Transverse colon (tissue), 4 donors: Measurements from ENCODE around the gene SMC4. TPM values are rescaled to one million over a fixed set of nuclear protein-coding genes. Genes with fewer than 3 reads are reported as not detected.

Experiments used
- DNase-seq: peaks from one replicate; pipeline ENCODE4 v3.0.0-alpha.2; 2019
- H3K27ac ChIP-seq, 4 donors: fragments of 200-600 bp; sonication (generic); 2 replicates each; pipeline ENCODE4 v1.5.1; 2016 to 2018; ENCODE audit warnings: inconsistent platforms in 4 of 4
- H3K27me3 ChIP-seq: fragments of 200-600 bp; sonication (generic); 2 replicates; pipeline ENCODE4 v1.5.1; 2017; ENCODE audit warnings: inconsistent platforms
- H3K36me3 ChIP-seq, 4 donors: fragments of 200-600 bp; sonication (generic); 2 replicates each; pipeline ENCODE4 v1.5.1; 2017 to 2019; ENCODE audit warnings: inconsistent platforms in 4 of 4
- H3K4me1 ChIP-seq, 4 donors: fragments of 200-600 bp; sonication (generic); 2 replicates each; pipeline ENCODE4 v1.5.1; 2017 to 2020; ENCODE audit warnings: inconsistent platforms in 4 of 4
- H3K4me3 ChIP-seq, 4 donors: fragments of 200-600 bp; sonication (generic); 1 replicate in 1 of 4; 2 replicates in 3 of 4; pipeline versions ENCODE4 v1.5.1 to v1.6.1; 2017 to 2019; ENCODE audit warnings: inconsistent platforms in 4 of 4
- H3K9me3 ChIP-seq, 2 donors: fragments of 200-600 bp; sonication (generic); 2 replicates each; pipeline ENCODE4 v1.5.1; 2017 to 2019; ENCODE audit warnings: inconsistent platforms in 2 of 2
- EP300 ChIP-seq: sonication (generic); formaldehyde crosslinking; IDR thresholded peaks from one replicate; pipeline ENCODE4 v1.6.1; 2017; ENCODE audit warnings: antibody characterized with exemption, low read depth
- POLR2A ChIP-seq: fragments of 450-650 bp; IDR thresholded peaks from one replicate; pipeline ENCODE4 v1.6.1; 2016; ENCODE audit warnings: antibody characterized with exemption, mild to moderate bottlenecking, moderate library complexity
- POLR2AphosphoS5 ChIP-seq, 3 donors: sonication (generic); formaldehyde crosslinking; IDR thresholded peaks; one replicate each; pipeline ENCODE4 v1.6.1; 2016; ENCODE audit warnings: antibody characterized with exemption in 3 of 3
- WGBS, 2 donors: methylation state at CpG; one replicate each; pipeline ENCODE4 v1.1.5; 2018; ENCODE audit warnings: low coverage in 1 of 2; 5-methylcytosine and 5-hydroxymethylcytosine counted together
- in situ Hi-C, 4 donors: fragments of 200-750 bp; cut with MboI; loops; one replicate each; pipeline versions ENCODE4 v1.15.0 to v1.15.1; 2017; ENCODE audit warnings: low sequenced_read_pairs in 3 of 4, low pct_ligation_motif_present in 1 of 4, low pct_unique_long_range_greater_than_20kb in 1 of 4
- intact Hi-C: fragments of 100-400 bp; cut with DNase I; formaldehyde crosslinking; loops from one replicate; pipeline ENCODE4 v1.15.1; 2023; ENCODE audit warnings: low total_unique reads
- total RNA-seq, 4 donors: library from RNA; depleted of rRNA; stranded (reverse); fragments of >200 nt; gene quantifications; one replicate each; pipeline ENCODE4 v1.1.0, GENCODE V29; 2016
- TF ChIP-seq, protein P1 (sequence below), 5 experiments: fragments of 200-600 bp in 3 of 5; fragments of 450-650 bp in 2 of 5; sonication (generic) in 3 of 5; IDR thresholded peaks; 1 replicate in 2 of 5; 2 replicates in 3 of 5; pipeline ENCODE4 v1.5.1; 2016 to 2017; ENCODE audit warnings: antibody characterized with exemption in 5 of 5, inconsistent platforms in 3 of 5, mild to moderate bottlenecking in 2 of 5, moderate library complexity in 1 of 5

The SMC4 gene
- total RNA-seq, 4 donors from 2014 or later, result 29.4 to 263 (median 57.9) TPM

DNA sequence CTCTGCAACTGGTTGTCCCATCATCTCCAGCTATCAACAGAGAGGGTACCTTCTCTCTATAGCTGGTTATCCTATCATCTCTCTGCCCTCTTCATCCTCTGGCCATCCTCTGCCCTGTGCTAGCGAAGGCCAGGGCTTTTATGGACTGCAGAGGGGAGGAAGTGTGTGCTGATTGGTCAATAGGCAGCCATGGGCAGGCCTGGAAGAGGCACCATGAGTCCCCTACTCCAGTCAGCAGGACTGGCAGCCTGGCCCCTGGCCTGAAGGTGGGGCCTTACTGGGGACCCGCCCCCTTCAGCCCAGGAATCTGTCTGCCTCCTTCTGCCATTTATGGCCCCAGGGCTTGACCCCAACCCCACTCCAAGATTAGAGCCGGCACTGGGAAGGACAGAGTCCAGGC, 60.6 kb downstream of the SMC4 start:
- intact Hi-C loops, result no loop called here
- WGBS, 2 donors, result 89% methylated on average over 3 of the region's 3 CpGs; no CpG with 5 or more reads in 1 of the 2 donors
- H3K36me3 ChIP-seq, result no peaks in the 10 kb centered on the region

DNA sequence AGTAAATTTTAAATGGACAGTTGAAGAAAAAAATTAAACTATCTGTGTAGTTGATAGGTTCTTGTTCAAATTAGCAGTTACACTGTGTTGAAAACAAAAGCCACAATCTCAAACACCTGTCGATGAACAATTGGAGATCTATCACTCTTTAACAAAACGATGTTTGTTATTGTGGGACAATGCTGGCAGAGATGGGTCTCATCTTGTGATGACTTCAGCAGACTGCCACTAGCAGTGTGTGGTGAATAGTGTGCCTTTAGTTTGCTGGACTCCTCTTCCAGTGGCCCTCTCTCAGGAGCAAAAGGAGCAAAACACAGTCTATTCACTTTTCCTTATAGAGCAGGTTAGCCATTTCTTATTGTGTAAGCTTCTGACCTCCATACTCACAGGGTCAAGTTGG, 64.9 kb downstream of the SMC4 start:
- H3K27me3 ChIP-seq, result no peaks in the 10 kb centered on the region
- H3K27ac ChIP-seq, result no peak overlapping the region
- intact Hi-C loops, result no loop called here
- TF ChIP-seq POLR2A (no peak), POLR2AphosphoS5 (IDR thresholded peaks at IDR 0.05) (no peak), EP300 (no peak)
- TF ChIP-seq, protein P1, sequence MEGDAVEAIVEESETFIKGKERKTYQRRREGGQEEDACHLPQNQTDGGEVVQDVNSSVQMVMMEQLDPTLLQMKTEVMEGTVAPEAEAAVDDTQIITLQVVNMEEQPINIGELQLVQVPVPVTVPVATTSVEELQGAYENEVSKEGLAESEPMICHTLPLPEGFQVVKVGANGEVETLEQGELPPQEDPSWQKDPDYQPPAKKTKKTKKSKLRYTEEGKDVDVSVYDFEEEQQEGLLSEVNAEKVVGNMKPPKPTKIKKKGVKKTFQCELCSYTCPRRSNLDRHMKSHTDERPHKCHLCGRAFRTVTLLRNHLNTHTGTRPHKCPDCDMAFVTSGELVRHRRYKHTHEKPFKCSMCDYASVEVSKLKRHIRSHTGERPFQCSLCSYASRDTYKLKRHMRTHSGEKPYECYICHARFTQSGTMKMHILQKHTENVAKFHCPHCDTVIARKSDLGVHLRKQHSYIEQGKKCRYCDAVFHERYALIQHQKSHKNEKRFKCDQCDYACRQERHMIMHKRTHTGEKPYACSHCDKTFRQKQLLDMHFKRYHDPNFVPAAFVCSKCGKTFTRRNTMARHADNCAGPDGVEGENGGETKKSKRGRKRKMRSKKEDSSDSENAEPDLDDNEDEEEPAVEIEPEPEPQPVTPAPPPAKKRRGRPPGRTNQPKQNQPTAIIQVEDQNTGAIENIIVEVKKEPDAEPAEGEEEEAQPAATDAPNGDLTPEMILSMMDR (IDR thresholded peaks at IDR 0.05), result no peak
- H3K9me3 ChIP-seq, result no peaks in the 10 kb centered on the region
- no peaks in the 10 kb centered on the region for H3K4me1 ChIP-seq
- H3K36me3 ChIP-seq, result no peaks in the 10 kb centered on the region
- WGBS, 2 donors, result 90 to 92% methylated on average over 2 of the region's 2 CpGs
- H3K4me3 ChIP-seq, result no peak overlapping the region
- DNase-seq, result no peak
- in situ Hi-C loops, result no loop called here

More for the DNA sequence above, 60.6 kb downstream of the SMC4 start:
- no peaks in the 10 kb centered on the region for H3K9me3 ChIP-seq
- H3K4me1 ChIP-seq, result no peaks in the 10 kb centered on the region
- no peak for DNase-seq
- H3K27ac ChIP-seq, result no peak overlapping the region
- no peaks in the 10 kb centered on the region for H3K27me3 ChIP-seq
- no peak overlapping the region for H3K4me3 ChIP-seq
- in situ Hi-C loops, result no loop called here
- TF ChIP-seq POLR2A, result no peak
- TF ChIP-seq, protein P1 (IDR thresholded peaks at IDR 0.05), result no peak

GRCh38 chr3:160464971-160465370, 65.5 kb downstream of the SMC4 start:
- no peak for DNase-seq
- intact Hi-C loops (no loop called here), in situ Hi-C loops (no loop called here)
- Histone ChIP-seq H3K4me1 (no peaks in the 10 kb centered on the region), H3K27ac (no peak overlapping the region), H3K36me3 (no peaks in the 10 kb centered on the region), H3K27me3 (no peaks in the 10 kb centered on the region), H3K4me3 (no peak overlapping the region), H3K9me3 (no peaks in the 10 kb centered on the region)
- TF ChIP-seq POLR2AphosphoS5 (IDR thresholded peaks at IDR 0.05) (no peak), EP300 (no peak), POLR2A (no peak)
- TF ChIP-seq, protein P1 (IDR thresholded peaks at IDR 0.05), result no peak
- WGBS, 2 donors, result 85% methylated on average over 1 of the region's 1 CpG; no CpG with 5 or more reads in 1 of the 2 donors

DNA sequence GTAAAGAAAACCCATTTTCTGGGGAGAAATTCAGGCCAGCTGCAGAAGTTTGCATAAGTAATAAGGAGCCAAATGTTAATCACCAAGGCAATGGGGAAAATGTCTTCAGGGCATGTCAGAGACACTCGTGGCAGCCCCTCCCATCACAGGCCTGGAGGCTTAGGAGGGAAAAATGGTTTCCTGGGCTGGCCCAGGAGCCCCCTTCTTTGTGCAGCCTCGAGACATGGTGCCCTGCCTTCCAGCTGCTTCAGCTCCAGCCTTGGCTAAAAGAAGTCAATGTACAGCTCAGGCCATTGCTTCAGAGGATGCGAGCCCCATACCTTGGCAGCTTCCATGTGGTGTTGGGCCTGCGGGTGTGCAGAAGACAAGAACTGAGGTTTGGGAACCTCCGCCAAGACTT, 70.7 kb downstream of the SMC4 start:
- 50 to 86% methylated on average over 1 to 5 of the region's 5 CpGs for WGBS, 2 donors
- no peak for DNase-seq
- intact Hi-C loops (no loop called here), in situ Hi-C loops (no loop called here)
- Histone ChIP-seq H3K27ac (no peak overlapping the region), H3K36me3 (no peaks in the 10 kb centered on the region), H3K27me3 (no peaks in the 10 kb centered on the region), H3K4me1 (no peaks in the 10 kb centered on the region), H3K4me3 (no peak overlapping the region), H3K9me3 (no peaks in the 10 kb centered on the region)
- TF ChIP-seq EP300 (no peak), POLR2AphosphoS5 (IDR thresholded peaks at IDR 0.05) (no peak), POLR2A (no peak)
- TF ChIP-seq, protein P1 (IDR thresholded peaks at IDR 0.05), result no peak
